Vagina (tissue), 2 donors: ENCODE results near the gene ERCC2.

Source experiments
- POLR2A ChIP-seq, 2 donors: fragments of 450-650 bp; IDR thresholded peaks; one replicate each; pipeline ENCODE4 v1.6.1; 2017; ENCODE audit warnings: antibody characterized with exemption in 2 of 2, mild to moderate bottlenecking in 2 of 2, moderate library complexity in 2 of 2
- POLR2AphosphoS5 ChIP-seq, 2 donors: sonication (generic); formaldehyde crosslinking; IDR thresholded peaks; one replicate each; pipeline ENCODE4 v1.9.0; 2017; ENCODE audit warnings: antibody characterized with exemption in 2 of 2, mild to moderate bottlenecking in 2 of 2, low read depth in 1 of 2; ENCODE audit not compliant: insufficient read depth in 1 of 2

- TF ChIP-seq POLR2A (IDR thresholded peaks at IDR 0.05) (no peak), POLR2AphosphoS5 (IDR thresholded peaks at IDR 0.05; ENCODE audit: insufficient read depth in 1 of 2, low read depth in 1 of 2) (no peak)
Observed at GRCh38 chr19:45342911-45343310, 27.5 kb downstream of the ERCC2 start.
